Measurements from ENCODE around the gene RAB31.

RAB31 gene

GRCh38 chr18:9874728-9875127 is 166.6 kb downstream of the RAB31 start:
- TF ChIP-seq ZNF571 (tag by site-specific recombination; IDR thresholded peaks at IDR 0.05) (no peak), ZBTB17 (tag by site-specific recombination; IDR thresholded peaks at IDR 0.05) (no peak), ZNF530 (tag by site-specific recombination; IDR thresholded peaks at IDR 0.05; ENCODE audit: low read depth) (no peak), ZNF549 (tag by site-specific recombination; IDR thresholded peaks at IDR 0.05) (no peak), REST (tag by site-specific recombination; IDR thresholded peaks at IDR 0.05) (no peak), TCF7L2 (IDR thresholded peaks at IDR 0.05; ENCODE audit: borderline replicate concordance, low read depth, low read length) (no peak), SP3 (tag by site-specific recombination; IDR thresholded peaks at IDR 0.05) (no peak), ZNF548 (tag by site-specific recombination; IDR thresholded peaks at IDR 0.05) (no peak), ZNF214 (tag by site-specific recombination; IDR thresholded peaks at IDR 0.05; ENCODE audit: borderline replicate concordance) (no peak)
- TF ChIP-seq, protein P1, sequence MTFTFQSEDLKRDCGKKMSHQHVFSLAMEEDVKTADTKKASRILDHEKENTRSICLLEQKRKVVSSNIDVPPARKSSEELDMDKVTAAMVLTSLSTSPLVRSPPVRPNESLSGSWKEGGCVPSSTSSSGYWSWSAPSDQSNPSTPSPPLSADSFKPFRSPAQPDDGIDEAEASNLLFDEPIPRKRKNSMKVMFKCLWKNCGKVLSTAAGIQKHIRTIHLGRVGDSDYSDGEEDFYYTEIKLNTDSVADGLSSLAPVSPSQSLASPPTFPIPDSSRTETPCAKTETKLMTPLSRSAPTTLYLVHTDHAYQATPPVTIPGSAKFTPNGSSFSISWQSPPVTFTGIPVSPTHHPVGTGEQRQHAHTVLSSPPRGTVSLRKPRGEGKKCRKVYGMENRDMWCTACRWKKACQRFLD (tag by site-specific recombination; IDR thresholded peaks at IDR 0.05) = no peak
- Histone ChIP-seq H3K36me3 (ENCODE audit: control insufficient read depth in 2 of 2, insufficient read depth in 1 of 2, low read length in 2 of 2) (no peaks in the 10 kb centered on the region), H3K9me3 (ENCODE audit: control insufficient read depth, insufficient read depth, low read depth, low read length) (no peaks in the 10 kb centered on the region), H3K4me3 (ENCODE audit: low read depth, low read length) (no peak overlapping the region), H3K27ac (ENCODE audit: extremely low read depth, low read depth, low read length) (no peak overlapping the region), H3K4me1 (ENCODE audit: control insufficient read depth, insufficient read depth, low read length) (peaks cover 6% of the 10 kb centered on the region)
- ChIA-PET POLR2A (no interaction called here), CTCF (interaction anchor here (0.6 kb wide), 1 partner anchor 58 kb away, joined by 4 read pairs; no protein-coding TSS in a partner anchor)

DNA sequence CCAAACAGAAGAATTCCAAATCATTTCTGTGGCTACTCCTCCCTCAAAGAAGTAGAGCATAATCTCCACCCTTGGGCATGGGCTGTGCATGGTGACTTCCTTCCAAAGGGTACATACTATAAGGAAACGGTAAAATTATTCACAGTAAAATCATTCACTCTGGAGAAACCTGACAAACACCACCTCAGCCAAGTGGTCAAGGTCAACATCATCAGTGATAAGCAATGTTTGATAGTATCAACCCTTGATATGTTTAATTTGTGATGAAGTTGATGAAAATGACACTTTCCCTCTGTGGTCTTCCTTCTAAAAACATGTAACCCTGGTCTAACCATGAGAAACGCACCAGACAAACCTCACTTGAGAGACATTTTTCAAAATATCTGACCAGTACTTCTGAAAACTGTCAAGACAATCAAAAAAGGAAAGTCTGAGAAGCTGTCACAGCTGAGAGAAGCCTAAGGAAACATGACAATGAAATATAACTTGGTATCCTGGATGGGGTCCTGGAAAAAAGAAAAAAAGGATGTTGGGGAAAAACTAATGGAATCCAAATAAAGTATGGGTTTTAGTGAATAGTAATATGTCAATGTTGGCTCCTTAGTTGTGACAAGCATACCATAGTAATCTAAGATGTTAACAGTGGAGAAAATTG is 168.2 kb downstream of the RAB31 start:
- Histone ChIP-seq H3K4me1 (ENCODE audit: control insufficient read depth, insufficient read depth, low read length) (no peaks in the 10 kb centered on the region), H3K27ac (ENCODE audit: extremely low read depth, low read depth, low read length) (no peak overlapping the region), H3K4me3 (ENCODE audit: low read depth, low read length) (no peak overlapping the region), H3K36me3 (ENCODE audit: control insufficient read depth in 2 of 2, insufficient read depth in 1 of 2, low read length in 2 of 2) (no peaks in the 10 kb centered on the region), H3K9me3 (ENCODE audit: control insufficient read depth, insufficient read depth, low read depth, low read length) (no peaks in the 10 kb centered on the region)
- POLR2A ChIA-PET = interaction anchor here (1.5 kb wide), 2 partner anchors 37 to 39 kb away, joined by 3 to 8 read pairs; partner anchors contain the start of gene VAPA
- CTCF ChIA-PET = no interaction called here
- TF ChIP-seq ZNF600 (tag by site-specific recombination; IDR thresholded peaks at IDR 0.05) = no peak
- TF ChIP-seq ZNF670 (tag by site-specific recombination; IDR thresholded peaks at IDR 0.05; ENCODE audit: low read depth) = no peak
- TF ChIP-seq ZNF785 (tag by site-specific recombination; IDR thresholded peaks at IDR 0.05) = no peak
- TF ChIP-seq BCL11A (tag by site-specific recombination; IDR thresholded peaks at IDR 0.05; ENCODE audit: low read depth) = no peak
- TF ChIP-seq ELK4 (IDR thresholded peaks at IDR 0.05; ENCODE audit: borderline replicate concordance, low read depth, low read length) = no peak
- no peak for TF ChIP-seq ZNF169 (tag by site-specific recombination; IDR thresholded peaks at IDR 0.05)
- TF ChIP-seq ZBTB49 (tag by site-specific recombination; IDR thresholded peaks at IDR 0.05; ENCODE audit: low read depth) = no peak
- no peak for TF ChIP-seq ZNF837 (tag by site-specific recombination; IDR thresholded peaks at IDR 0.05)
- no peak for TF ChIP-seq ZSCAN23 (tag by site-specific recombination; IDR thresholded peaks at IDR 0.05)
- no peak for TF ChIP-seq ZNF26 (tag by site-specific recombination; IDR thresholded peaks at IDR 0.05)
- TF ChIP-seq ZNF768 (tag by site-specific recombination; IDR thresholded peaks at IDR 0.05) = no peak
- TF ChIP-seq ZNF175 (tag by site-specific recombination; IDR thresholded peaks at IDR 0.05) = no peak
- TF ChIP-seq, protein P2, sequence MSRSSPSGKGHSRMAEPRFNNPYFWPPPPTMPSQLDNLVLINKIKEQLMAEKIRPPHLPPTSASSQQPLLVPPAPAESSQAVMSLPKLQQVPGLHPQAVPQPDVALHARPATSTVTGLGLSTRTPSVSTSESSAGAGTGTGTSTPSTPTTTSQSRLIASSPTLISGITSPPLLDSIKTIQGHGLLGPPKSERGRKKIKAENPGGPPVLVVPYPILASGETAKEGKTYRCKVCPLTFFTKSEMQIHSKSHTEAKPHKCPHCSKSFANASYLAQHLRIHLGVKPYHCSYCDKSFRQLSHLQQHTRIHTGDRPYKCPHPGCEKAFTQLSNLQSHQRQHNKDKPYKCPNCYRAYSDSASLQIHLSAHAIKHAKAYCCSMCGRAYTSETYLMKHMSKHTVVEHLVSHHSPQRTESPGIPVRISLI (tag by site-specific recombination; IDR thresholded peaks at IDR 0.05) = no peak
